Osteocyte (in vitro differentiated cells): ENCODE measurements around the gene POLDIP2. TPM values are rescaled to one million over a fixed set of nuclear protein-coding genes. Genes with fewer than 3 reads are reported as not detected.

ENCODE experiments used
- DNase-seq: peaks from one replicate; pipeline ENCODE4 v3.0.0; 2021; ENCODE audit warnings: mixed read lengths; ENCODE audit not compliant: unreplicated experiment; ENCODE audit errors: extremely low spot score
- H3K27ac Mint-ChIP-seq: one replicate; pipeline ENCODE4 v1.8.0; 2021; ENCODE audit warnings: mild to moderate bottlenecking, mixed read lengths; ENCODE audit not compliant: unreplicated experiment
- H3K27me3 Mint-ChIP-seq: one replicate; pipeline ENCODE4 v1.8.0; 2021; ENCODE audit warnings: mixed read lengths; ENCODE audit not compliant: unreplicated experiment
- H3K36me3 Mint-ChIP-seq: one replicate; pipeline ENCODE4 v1.8.0; 2021; ENCODE audit warnings: mixed read lengths; ENCODE audit not compliant: unreplicated experiment
- H3K4me1 Mint-ChIP-seq: one replicate; pipeline ENCODE4 v1.8.0; 2021; ENCODE audit warnings: mixed read lengths; ENCODE audit not compliant: unreplicated experiment
- H3K4me3 Mint-ChIP-seq: one replicate; pipeline ENCODE4 v1.8.0; 2021; ENCODE audit warnings: mild to moderate bottlenecking, moderate library complexity, mixed read lengths; ENCODE audit not compliant: unreplicated experiment
- H3K9me3 Mint-ChIP-seq: one replicate; pipeline ENCODE4 v1.8.0; 2021; ENCODE audit warnings: mixed read lengths; ENCODE audit not compliant: unreplicated experiment
- total RNA-seq: library from RNA; stranded (reverse); gene quantifications from 2 replicates; pipeline ENCODE4 v1.2.1, GENCODE V29; 2021
- TF ChIP-seq, protein P1 (sequence below): fragments of 200-600 bp; sonication (generic); IDR thresholded peaks from 2 replicates; pipeline ENCODE4 v1.5.0; 2021; ENCODE audit warnings: antibody characterized with exemption, mild to moderate bottlenecking, moderate library complexity

The POLDIP2 gene
- total RNA-seq, 1 donor from 2014 or later, result 79.8 TPM

DNA sequence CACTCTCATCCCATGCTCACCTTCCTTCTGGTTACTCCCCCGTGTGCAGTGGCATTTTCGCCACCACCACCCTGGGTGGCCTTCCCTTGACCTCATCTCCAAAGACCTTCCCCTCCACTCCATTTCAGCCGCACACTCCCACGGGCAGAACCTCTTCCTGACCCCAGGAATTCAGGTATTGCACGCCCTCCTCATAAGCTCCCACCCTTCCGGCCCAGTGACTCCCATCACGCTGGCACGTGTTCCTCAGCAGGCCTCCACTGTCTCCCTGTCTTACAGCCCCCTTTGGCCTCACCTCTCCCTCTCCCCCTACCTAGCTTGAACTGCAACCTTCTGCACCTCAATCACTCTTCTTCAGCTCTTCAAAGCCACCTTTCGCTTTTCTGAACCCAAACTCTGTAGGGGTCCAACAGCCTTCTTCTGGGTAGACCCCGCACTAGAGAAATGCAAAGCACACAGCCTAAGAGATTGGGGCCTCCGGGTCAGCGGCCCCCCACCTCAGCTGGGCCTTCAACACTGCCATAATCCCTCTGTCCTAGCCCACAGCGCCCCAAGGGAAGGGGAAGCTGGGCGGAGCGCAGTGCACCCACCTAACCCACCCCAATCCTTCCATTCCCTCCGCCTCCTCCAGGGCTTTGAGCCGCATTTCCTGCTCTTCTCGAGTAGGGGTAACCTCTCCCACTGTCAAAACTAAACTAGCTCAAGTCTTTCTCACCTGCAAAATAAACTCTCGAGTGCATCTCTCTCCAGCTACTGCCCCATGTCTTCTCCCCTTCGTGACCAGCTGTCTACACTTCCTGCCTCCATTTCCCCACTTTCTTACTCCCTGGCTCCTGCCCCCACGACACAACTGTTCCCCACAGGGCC is 40.0 kb downstream of the POLDIP2 start:
- Mint-ChIP-seq H3K36me3 (no peaks in the 10 kb centered on the region), H3K4me1 (peaks cover 41% of the 10 kb centered on the region), H3K27me3 (no peaks in the 10 kb centered on the region), H3K4me3 (peak overlapping the region; percentile 90), H3K9me3 (no peaks in the 10 kb centered on the region), H3K27ac (no peak overlapping the region)
- DNase-seq, result no peak
- TF ChIP-seq, protein P1, sequence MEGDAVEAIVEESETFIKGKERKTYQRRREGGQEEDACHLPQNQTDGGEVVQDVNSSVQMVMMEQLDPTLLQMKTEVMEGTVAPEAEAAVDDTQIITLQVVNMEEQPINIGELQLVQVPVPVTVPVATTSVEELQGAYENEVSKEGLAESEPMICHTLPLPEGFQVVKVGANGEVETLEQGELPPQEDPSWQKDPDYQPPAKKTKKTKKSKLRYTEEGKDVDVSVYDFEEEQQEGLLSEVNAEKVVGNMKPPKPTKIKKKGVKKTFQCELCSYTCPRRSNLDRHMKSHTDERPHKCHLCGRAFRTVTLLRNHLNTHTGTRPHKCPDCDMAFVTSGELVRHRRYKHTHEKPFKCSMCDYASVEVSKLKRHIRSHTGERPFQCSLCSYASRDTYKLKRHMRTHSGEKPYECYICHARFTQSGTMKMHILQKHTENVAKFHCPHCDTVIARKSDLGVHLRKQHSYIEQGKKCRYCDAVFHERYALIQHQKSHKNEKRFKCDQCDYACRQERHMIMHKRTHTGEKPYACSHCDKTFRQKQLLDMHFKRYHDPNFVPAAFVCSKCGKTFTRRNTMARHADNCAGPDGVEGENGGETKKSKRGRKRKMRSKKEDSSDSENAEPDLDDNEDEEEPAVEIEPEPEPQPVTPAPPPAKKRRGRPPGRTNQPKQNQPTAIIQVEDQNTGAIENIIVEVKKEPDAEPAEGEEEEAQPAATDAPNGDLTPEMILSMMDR, result no peak

GRCh38 chr17:28315846-28316705 is 41.3 kb downstream of the POLDIP2 start:
- H3K4me1 Mint-ChIP-seq, result peaks cover 33% of the 10 kb centered on the region
- H3K9me3 Mint-ChIP-seq, result no peaks in the 10 kb centered on the region
- no peak overlapping the region for H3K4me3 Mint-ChIP-seq
- DNase-seq, result no peak
- H3K27me3 Mint-ChIP-seq, result no peaks in the 10 kb centered on the region
- TF ChIP-seq, protein P1, result no peak
- H3K36me3 Mint-ChIP-seq, result no peaks in the 10 kb centered on the region
- no peak overlapping the region for H3K27ac Mint-ChIP-seq

DNA sequence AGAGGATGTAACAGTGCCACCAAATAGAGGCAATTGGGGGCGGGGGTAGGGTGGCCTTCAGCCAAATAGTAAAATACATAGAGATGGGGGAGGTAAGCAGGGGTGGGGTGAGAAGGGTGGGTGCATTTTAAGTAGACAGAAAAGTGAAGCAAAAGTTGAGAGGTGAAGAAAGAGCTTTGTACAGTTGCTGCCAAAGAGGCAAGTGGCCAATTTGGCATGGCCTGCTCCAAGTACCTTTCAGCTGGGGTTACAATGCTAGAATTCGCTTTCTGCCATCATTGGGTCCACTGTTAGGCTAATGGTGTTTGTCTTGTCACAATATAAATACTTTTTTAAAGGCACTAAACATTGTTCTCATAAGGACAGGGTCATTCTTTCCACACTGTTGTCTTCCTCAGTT is 43.5 kb downstream of the POLDIP2 start:
- Mint-ChIP-seq H3K4me3 (no peak overlapping the region), H3K36me3 (no peaks in the 10 kb centered on the region), H3K27ac (no peak overlapping the region), H3K27me3 (no peaks in the 10 kb centered on the region), H3K9me3 (no peaks in the 10 kb centered on the region), H3K4me1 (peaks cover 20% of the 10 kb centered on the region)
- no peak for DNase-seq
- TF ChIP-seq, protein P1, result no peak

DNA sequence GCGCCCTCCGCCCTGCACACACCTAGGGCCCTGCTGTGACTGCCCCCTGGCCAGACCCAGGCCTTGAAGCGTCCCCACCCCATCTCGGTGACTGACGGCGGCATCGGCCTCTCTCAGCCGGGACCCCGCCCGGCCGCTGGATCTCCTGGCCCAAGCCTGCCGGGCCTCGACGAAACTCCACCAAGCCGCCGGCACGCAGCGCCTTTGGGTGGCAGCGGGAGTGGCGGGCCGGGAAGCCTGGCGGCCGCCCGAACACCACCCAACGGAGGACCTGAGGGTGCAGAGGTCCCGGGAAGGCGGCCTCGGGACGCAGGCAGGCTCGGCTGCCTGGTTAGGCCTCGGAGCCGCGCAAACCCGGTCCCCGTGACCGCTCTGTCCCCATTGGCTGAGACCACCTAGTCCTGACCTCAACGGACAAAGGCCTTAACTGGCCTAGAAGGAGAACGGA is 50.3 kb downstream of the POLDIP2 start:
- DNase-seq, result no peak
- TF ChIP-seq, protein P1, result no peak

DNA sequence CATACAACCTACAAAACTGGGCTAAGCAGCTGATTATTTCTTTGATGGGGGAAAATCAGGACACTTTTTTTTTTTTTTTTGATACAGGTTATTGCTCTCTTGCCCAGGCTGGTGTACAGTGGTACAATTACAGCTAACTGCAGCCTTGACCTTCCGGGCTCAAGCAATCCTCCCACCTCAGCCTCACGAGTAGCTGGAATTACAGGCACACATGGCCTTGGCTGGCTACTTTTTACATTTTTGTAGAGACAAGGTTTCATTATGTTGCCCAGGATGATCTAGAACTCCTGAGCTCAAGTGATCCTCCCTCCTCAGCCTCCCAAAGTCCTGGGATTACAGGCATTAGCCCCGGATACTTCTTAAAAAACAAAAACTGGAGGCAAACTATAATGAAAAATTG is 58.9 kb downstream of the POLDIP2 start:
- peaks cover 8% of the 10 kb centered on the region for H3K4me1 Mint-ChIP-seq
- H3K9me3 Mint-ChIP-seq, result no peaks in the 10 kb centered on the region
- no peaks in the 10 kb centered on the region for H3K27me3 Mint-ChIP-seq
- no peak overlapping the region for H3K27ac Mint-ChIP-seq
- DNase-seq, result no peak
- H3K36me3 Mint-ChIP-seq, result no peaks in the 10 kb centered on the region
- H3K4me3 Mint-ChIP-seq, result no peak overlapping the region
- TF ChIP-seq, protein P1, result no peak

More for the DNA sequence above, 50.3 kb downstream of the POLDIP2 start:
- Mint-ChIP-seq H3K9me3 (no peaks in the 10 kb centered on the region), H3K4me1 (peaks cover 3% of the 10 kb centered on the region), H3K27me3 (no peaks in the 10 kb centered on the region), H3K36me3 (no peaks in the 10 kb centered on the region), H3K27ac (no peak overlapping the region), H3K4me3 (no peak overlapping the region)
